ENCODE data around the gene STUB1.
"Not testable (repeated sequence)": the region's sequence is repeated elsewhere in the genome, so short reads cannot be mapped to it uniquely, and the experiment has no call there.

Gene STUB1

GRCh38 chr16:711084-711483, 30.9 kb downstream of the STUB1 start:
- DNase-seq (ENCODE audit: low read depth in 2 of 2, low spot score in 1 of 2): no peak

- DNase-seq (ENCODE audit: low read depth in 2 of 2, low spot score in 1 of 2): peak; percentile 56 to 65
Observed at GRCh38 chr16:711548-712320, 31.5 kb downstream of the STUB1 start.

- not testable (repeated sequence) for DNase-seq (ENCODE audit: low read depth in 2 of 2, low spot score in 1 of 2)
Observed at GRCh38 chr16:712740-713250, 32.6 kb downstream of the STUB1 start.

- no peak for DNase-seq (ENCODE audit: low read depth in 2 of 2, low spot score in 1 of 2)
Observed at GRCh38 chr16:714079-714478, 33.9 kb downstream of the STUB1 start.

GRCh38 chr16:714558-715476, 34.6 kb downstream of the STUB1 start, which contains the start of gene METRN:
METRN (plus strand) TSS chr16:715118; CDS start chr16:715290, 172 bp downstream.
- peak; percentile 67 to 78 for DNase-seq (ENCODE audit: low read depth in 2 of 2, low spot score in 1 of 2)

- DNase-seq (ENCODE audit: low read depth in 2 of 2, low spot score in 1 of 2): no peak
Observed at GRCh38 chr16:715477-716199, 35.4 kb downstream of the STUB1 start.

GRCh38 chr16:716200-716568, 36.0 kb downstream of the STUB1 start:
- no peak for DNase-seq (ENCODE audit: low read depth in 2 of 2, low spot score in 1 of 2)

GRCh38 chr16:716768-717325, 36.6 kb downstream of the STUB1 start:
- DNase-seq (ENCODE audit: low read depth in 2 of 2, low spot score in 1 of 2): no peak

- no peak for DNase-seq (ENCODE audit: low read depth in 2 of 2, low spot score in 1 of 2)
Observed at GRCh38 chr16:717450-718245, 37.4 kb downstream of the STUB1 start.

GRCh38 chr16:718389-718788, 38.2 kb downstream of the STUB1 start:
- DNase-seq (ENCODE audit: low read depth in 2 of 2, low spot score in 1 of 2): no peak

- DNase-seq (ENCODE audit: low read depth in 2 of 2, low spot score in 1 of 2): no peak
Observed at GRCh38 chr16:718922-719321, 38.7 kb downstream of the STUB1 start.

GRCh38 chr16:719815-720446, 39.7 kb downstream of the STUB1 start:
- no peak for DNase-seq (ENCODE audit: low read depth in 2 of 2, low spot score in 1 of 2)

GRCh38 chr16:720447-720989, 40.3 kb downstream of the STUB1 start:
- DNase-seq (ENCODE audit: low read depth in 2 of 2, low spot score in 1 of 2): no peak

GRCh38 chr16:720990-721764, 41.0 kb downstream of the STUB1 start, which contains the start of gene ANTKMT:
ANTKMT (plus strand) TSS chr16:721146; CDS start chr16:721275, 129 bp downstream.
- DNase-seq (ENCODE audit: low read depth in 2 of 2, low spot score in 1 of 2): peak; percentile 37 to 57

GRCh38 chr16:721765-722540, 41.7 kb downstream of the STUB1 start:
- no peak for DNase-seq (ENCODE audit: low read depth in 2 of 2, low spot score in 1 of 2)

GRCh38 chr16:722835-723633, 42.8 kb downstream of the STUB1 start:
- DNase-seq (ENCODE audit: low read depth in 2 of 2, low spot score in 1 of 2): no peak

- DNase-seq (ENCODE audit: low read depth in 2 of 2, low spot score in 1 of 2): no peak
Observed at GRCh38 chr16:723695-724094, 43.5 kb downstream of the STUB1 start.

Measured in stimulated activated CD8-positive, alpha-beta memory T cell treated with anti-CD3 and anti-CD28 coated beads, Interleukin-4, amount 100 ng/mL, for 4 hours (primary cell).